GM19395 (cell line): ENCODE data around the gene RAB6B.

Experiments used
- ATAC-seq: cut with Tn5 transposase; IDR thresholded peaks from one replicate; pipeline ENCODE4 v1.9.1; 2021; ENCODE audit warnings: mild to moderate bottlenecking, moderate library complexity; ENCODE audit not compliant: unreplicated experiment

RAB6B gene

DNA sequence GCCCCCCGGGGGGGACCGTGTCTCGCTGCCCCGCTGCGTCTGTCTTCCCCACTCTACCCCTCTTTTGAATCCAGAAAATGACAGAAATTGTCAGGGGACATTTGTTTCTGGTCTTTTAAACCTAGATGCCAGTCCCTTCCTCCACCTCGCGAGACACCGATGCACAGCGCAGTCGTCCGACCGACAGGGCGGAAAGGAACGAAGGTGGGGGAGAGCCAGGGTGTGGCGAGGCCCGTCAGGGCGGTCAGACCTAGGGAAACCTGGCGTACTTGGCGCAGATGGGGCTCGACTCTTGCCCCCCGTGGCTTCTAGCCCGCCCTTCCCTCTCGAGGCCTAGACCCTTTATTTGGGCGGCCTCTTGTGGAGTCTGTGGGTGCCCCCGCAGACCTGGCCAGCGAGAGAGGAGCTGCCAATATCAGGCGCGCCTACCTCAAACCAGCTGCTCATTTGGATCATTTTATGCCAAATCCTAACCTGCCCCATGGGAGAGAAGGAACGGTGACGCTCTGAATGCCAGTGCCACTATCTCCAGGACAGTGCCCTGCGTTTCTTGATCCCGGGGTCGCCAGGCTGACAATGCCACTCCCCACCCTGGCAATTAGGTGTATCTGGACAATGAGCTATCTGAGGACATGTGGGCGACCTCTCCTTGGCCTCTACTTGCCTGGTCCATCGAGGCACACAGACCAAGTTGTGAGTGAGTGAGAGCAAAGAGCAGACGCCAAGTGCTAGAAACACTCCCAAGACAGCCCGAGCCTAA is 500 bp upstream of the RAB6B start:
- ATAC-seq, result no peak

DNA sequence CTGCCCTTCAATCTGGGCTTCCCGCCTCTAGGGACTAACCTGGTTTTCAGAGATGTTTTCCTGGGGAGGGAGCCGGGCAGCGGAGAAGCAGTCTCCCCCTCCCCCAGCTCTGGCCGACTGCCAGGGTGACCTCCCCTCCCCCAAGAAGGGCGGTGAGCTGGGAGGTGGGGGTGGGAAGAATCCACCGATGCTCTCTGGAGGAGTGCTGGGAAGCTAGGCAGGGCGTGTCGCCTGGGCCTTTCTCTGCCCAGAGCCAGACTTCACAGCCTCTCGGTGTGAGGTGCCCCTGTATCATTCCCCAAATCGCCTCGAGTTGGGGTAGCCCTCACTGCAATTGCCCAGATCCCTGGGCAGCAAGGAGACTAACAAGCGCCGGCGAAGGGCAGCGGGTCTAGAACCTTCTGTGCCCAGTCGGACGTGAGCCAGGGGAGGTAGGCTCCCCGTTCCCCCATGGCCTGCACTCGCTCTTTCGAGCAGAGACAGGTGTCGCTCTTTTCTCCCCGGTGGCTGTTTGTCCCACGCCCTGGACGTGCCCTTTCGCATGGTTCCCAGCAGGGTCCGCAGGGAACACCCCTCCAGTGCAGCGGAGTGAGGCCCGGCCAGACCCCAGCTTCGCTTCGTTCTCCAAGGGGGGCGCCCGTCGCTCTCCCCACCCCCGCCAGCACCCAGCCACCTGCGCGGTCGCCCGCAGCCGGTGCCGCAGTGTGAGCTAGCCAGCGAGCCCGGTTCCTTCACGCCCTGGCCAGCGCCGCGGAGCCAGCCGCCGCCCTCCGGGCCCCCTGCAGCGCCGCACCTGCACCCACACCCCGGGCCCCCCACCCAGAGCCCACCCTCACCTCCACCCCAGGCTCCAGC is 1.1 kb downstream of the RAB6B start:
- no peak for ATAC-seq

DNA sequence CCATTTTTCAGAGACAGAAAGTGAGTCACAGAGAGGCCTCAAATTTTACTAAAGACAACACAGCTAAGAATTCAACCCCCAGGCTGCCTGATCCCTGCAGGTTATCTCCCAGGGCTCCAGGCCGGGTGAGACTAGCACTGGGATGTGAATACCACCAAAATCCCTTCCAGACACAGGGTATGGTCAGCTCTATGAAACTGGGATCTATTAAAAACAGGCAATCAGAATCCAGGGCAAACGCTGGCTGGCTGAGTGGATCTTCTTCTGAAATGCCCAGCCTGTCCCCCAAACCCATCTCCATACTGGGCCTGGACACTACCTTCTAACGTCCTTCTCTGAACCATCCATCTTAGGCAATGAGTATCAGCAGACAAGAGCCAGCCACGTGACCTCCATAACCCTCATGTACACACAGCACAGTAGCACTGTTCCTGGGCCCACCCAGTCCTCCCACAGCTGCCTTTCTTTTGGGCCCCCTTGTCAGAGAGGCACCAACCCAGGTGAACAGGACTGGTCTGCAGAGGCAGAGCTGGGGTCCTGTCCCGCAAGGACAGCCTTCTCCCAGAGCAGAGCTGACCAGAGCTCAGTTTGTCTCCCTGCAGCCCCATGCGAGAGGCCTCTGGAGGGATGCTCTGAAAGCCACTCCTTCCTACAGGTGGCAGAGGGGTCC is 1.9 kb downstream of the RAB6B start:
- no peak for ATAC-seq

DNA sequence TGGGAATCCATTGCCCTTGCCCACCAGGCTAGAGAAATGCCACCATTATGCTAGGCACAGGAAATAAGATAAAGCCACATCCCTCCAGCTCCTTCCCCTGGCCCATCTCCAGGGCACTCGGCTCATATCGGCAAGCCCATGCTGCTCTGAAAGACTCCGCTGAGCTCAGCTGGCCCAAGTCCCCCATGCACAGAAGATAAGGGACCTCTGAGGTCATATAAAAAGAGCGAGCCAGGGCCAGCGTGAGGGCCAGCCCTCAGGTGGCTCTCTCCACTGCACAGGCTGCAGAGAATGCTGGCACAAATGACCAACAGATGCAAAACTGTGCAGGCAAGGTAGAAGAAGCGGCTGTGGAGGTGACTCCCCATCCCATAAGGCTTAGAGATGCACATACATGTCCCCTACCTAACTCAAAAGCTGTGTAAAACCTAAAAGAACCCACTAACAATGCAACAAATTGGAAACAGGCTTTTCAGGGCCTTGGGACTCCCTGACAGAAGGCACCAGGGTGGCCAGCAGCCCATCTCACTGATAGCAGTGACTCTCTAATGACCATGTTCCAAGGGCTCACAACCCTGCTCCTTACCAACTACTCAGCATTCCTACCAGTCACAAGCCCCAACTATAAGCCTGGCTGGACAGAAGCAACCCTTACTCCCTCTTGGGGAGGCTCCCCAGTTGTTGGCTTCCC is 3.0 kb downstream of the RAB6B start:
- ATAC-seq, result no peak

DNA sequence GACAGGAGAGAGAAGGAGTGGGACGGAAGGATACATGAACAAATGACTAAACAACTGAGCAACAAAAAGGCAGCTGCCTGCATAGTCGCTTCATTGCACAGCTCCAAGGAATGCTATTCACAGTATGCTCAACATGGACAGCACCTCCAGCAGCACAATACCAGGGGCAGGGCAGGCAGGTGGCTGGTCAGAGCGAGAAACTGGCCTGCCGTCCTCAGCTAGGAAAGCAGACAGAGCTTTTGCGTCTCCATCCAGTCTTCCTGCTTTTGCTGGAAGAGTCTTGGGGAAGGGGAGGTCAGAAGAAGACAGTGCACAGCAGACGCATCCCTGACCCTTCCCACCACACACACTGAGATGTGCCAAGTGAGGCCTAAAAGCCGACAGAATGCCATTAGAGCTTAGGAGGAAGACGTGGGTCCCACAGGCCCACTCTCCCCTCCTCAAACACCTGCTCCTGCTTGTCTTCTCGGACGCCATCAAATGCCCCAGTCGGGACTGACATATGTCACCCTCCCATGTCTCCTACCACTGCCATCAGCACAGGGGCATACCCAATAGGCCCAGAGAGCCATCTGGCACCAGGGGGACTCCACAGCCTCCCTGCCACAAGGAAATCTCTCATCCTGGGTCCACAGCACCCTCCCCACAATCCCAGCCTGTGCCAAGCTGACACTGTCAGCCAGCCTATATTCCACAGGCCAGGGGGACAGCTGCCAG is 3.9 kb downstream of the RAB6B start:
- ATAC-seq, result no peak

DNA sequence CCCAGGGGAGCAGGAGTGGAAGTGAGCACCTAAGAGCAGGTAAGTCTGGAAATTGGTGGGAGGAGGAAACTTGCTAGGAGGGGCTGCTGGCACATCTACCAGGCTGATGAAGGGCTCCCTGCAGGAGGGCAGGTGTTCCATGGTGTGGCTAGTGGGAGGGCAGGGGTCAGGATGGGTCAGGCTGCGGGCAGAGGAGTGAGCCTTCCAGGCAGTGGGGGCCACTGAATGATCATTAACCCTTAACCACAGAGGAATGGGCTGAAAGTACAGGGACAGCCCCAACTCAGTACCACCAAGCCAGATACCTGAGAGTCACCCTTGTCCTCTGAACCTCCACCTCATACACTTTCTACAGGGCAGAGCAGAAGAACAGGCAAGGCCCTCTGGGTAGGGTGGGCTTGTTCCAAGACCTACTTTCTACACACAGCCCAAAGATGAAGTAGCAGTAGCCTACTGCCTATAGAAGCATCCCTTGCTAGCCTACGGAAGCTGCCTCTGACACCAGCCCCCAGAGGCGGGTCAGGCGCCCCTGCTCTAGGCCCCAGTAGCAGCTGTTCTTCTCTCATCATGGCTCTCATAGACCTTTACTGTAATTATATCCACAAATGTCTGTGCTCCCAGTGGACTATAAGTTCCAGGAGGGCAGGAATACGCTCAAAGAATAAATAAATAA is 4.6 kb downstream of the RAB6B start:
- no peak for ATAC-seq

DNA sequence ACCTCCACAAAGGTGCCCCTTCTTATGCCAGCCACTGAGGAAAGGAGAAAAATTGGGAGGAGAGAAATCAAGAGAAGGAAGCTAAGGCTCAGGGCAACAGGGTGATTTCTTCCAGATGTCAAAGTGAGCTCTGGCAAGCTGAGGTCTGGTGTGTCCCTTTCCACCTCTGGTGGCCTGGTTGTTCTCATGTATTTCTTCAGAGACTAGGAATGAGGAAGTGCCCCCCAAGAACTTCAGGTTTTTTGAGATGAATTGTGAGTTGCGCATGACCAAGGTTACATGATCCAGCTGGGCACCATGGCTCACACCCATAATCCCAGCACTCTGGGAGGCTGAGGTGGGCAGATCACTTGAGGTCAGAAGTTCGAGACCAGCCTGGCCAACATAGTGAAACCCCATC is 5.6 kb downstream of the RAB6B start:
- no peak for ATAC-seq

DNA sequence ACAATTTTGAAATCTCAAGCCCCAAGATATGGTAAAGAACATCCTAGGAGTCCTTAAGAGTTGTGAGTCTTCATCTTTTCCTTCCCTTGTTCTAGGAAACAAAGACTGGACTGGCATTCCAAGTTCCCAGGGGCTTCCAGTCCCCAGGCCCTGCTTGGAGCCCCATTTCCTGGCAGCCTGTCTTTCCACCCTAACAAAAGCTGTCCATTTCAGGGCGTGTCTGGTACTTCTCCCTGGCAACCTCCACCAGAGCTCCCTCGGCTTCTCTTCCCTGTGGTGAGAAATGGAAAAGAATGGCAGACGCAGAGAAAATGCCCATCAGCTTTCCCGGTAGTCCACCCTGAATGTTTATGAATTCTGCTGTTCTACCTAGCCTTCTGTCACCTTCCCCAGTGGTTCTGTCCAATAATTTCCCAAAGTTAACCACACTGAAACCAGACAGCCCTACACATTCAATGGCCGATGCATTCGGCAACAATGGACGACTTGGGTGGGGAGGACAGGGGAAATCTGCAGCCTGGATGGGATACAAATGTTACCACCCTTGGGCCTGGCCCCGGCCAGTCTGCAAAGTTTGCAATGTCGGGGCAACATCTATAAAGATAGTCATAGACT is 6.8 kb downstream of the RAB6B start:
- no peak for ATAC-seq

DNA sequence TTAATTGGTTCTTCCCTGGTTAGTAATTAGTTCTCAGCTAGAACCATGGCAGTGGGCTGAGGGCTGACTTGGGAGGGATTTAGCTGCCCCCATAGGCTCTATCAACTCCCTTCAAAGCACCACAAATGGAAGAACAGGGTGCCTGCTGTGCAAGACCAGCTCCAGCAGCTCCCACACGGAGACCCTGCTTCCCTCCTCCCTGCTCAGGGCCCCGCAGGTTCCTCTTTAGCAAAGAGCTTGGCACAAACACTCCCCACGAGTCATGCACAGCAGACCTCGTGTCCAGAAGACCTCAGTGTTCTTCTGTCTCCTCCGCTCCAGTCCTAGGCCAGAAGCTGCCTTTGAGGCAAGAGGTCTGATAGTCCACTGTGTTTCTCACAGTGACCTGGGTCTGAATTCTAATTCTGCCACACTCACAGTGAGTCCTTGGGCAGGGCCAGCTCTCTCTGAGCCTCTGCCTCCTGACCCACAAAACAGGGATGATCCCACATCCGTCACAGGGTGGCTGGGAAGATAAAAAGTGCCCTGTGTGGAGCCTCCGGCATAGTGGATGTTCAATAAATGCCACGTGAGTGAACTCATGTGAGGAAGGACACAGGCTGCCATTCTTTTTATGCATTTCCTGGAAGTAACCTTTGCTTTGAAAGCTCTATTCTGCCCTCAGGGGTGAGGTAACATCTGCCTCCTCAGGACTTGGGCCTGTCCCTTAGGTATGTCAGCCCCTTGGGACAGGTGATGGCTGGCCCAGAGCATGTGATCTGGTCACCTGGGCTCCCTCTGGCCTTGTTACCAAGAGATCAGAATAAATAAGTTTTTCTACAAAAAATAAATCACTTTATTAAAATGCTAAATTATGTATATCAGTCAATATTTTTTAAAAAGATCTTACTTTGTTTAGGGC is 7.6 kb downstream of the RAB6B start:
- no peak for ATAC-seq

DNA sequence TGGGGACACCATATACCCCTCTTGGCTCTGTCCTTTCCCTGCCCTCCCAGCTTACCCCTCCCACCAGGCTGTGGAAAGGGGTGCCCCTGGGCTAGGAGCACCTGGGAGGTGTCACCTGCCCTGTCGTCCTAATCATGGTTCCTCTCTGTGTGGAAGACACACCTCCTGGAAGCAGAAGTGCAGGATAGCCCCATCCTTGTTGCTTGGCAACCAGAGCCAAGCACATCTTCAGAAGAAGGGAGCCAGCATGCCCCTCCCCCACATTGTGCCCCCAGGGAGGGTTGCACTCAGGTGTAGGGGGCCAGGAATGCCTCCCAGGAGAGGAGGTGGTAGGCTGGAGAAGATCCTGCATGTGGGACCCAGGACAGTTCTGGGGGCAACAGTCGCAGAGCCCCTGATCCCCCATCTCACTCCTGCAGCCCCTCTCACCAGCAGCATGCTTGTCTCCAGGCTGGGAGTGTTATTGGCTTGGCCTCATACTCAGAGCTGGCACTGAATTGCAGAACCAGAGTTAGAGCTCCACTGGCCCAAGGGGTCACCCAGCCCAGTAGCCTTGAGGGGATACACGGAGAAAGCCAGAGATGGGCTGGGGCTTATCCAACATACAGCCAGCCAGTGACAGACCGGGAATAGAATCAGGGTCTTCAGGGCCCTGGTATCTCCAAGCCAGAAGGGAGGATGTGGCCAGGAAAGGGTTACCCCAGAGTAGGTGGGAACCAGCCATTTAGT is 8.4 kb downstream of the RAB6B start:
- ATAC-seq, result no peak

DNA sequence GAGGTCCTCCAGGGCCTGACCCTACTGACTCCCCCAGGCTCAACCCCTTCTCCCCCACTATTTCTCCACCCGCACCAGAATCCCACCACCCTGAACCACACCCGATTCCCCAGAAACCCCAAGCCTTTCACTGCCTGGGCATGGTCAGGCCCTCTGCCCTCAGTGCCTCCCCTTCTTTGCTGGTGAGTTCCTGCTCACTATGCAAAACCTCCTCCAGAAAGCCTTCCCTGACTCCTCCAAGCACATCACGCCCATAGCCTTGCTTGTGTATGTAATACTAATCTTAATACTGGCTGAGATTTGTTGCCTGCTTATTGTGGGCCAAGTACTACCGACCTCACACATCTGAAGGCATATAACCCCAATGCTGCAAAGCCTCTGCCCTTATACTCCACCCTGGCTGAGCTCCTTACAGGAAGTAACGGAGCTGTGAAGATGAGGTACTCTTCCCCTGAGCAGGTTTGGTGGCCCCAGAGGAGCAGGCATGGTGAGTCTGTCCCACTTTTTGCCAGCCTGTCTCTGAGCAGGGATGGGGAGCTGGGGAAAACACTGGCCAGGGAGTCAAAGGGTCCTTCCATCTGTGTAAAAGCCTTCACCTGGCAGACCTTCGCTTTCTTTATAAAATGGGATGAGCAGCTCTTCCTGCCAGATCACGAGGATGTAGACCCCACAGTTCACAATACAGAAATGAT is 9.5 kb downstream of the RAB6B start:
- ATAC-seq, result no peak

DNA sequence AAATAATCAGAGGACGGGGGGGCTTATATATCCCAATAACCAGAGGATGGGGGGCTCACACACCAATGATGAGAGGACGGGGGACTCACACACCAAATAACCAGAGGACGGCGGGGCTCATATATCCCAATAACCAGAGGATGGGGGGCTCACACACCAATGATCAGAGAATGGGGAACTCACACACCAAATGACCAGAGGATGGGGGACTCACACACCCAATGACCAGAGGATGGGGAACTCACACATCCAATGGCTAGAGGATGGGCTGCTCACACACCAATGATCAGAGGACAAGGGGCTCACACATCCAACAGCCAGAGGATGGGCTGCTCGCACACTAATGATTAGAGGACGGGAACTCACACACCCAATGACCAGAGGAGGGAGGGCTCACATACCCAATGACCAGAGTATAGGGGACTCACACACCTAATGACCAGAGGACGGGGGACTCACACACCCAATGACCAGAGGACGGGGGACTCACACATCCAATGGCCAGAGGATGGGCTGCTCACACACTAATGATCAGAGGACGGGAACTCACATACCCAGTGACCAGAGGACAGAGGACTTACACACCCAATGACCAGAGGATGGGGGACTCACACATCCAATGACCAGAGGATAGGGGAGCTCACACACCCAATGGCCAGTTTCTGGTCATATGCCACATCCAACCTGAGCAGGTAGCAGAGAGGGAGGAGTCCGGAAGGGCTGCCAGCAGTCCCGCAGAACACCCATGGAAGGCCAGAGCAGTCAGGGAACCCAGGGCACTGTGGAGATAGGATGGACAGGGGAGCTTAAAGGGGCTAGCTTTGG is 10.6 kb downstream of the RAB6B start:
- no peak for ATAC-seq

DNA sequence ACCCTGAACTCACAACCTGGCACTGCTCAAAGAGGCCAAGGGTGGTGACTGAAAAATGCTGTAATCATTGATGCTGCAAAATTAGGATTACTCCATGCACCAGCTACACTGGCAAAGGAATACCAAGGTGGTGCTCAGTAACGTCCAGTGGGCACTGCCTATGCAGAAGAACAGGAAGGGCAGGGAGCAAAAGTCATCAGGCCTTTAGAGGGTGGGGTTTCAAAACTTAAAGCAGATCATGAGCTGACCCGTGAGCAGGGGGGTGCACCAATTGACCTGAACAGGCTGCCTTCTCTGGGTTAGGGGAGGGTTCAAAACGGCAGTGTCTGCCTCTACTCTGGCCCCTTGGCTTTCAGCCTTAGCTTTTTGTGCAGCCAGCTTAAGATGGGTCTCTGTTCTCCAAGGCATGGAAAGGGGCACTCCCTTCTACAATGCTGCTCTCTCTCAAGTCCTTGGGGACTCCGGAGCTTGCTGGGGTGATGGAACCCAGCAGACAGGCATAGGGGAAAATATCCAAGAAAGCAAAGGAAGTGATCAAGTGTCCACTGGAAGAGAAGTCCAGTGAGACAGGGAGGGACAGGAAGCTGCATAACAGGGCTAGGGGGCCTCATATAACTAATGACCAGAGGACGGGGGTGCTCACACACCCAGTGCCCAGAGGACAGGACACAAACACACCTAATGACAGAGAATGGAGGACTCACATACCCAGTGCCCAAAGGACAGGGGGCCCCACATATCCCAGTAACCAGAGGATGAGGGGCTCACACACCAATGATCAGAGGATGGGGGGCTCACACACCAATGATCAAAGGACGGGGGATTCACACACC is 11.4 kb downstream of the RAB6B start:
- ATAC-seq, result no peak

DNA sequence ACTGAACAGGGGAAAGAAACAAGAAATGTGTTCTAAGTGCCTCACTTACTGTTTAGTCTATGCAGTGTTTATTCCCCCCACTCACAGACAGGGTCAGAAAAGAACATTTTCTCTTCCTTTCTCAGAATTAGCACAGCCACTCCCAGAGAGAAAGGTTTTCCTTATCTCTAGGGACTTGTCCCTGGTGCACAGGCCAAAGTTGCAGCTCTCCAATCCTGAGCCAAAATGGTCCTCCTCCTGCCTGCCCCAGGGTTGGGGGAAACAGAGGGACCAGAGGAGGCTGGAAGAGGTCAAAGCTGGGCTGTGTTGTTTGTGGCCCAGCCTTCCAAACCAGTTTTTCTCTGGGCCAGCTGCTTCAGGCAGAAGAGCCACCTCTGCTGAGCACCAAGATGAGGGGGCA is 12.0 kb downstream of the RAB6B start:
- no peak for ATAC-seq

DNA sequence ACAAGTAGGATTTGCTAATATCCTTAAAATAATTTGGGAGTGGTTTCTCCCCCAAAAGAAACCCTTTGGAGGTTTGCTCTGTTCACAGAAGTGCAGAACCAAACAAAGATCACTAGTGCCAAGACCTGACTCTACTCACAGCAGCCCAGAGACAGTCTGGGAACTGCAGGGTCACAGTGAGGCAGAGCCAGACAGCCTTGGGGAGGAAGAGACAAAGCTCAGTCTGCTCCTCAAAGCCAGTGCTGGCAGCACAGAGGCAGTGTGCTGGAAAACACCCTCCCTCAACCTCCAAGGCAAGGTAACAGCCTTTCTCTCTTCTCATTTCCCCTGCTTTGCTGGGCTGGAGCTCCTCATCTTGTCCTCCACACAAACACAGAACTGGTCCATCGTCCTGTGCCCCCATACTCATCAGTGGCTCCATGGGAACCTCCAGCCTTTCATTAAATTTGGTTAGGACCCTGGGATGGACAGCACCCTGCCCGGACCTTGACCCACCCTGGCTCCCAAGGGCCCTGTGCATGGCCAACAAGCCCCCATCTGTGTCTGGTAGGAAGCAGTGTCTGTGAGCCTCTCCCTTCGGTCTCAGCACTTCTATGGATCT is 12.6 kb downstream of the RAB6B start:
- ATAC-seq, result no peak
